ENCODE measurements around the gene FOXG1.

The FOXG1 gene

DNA sequence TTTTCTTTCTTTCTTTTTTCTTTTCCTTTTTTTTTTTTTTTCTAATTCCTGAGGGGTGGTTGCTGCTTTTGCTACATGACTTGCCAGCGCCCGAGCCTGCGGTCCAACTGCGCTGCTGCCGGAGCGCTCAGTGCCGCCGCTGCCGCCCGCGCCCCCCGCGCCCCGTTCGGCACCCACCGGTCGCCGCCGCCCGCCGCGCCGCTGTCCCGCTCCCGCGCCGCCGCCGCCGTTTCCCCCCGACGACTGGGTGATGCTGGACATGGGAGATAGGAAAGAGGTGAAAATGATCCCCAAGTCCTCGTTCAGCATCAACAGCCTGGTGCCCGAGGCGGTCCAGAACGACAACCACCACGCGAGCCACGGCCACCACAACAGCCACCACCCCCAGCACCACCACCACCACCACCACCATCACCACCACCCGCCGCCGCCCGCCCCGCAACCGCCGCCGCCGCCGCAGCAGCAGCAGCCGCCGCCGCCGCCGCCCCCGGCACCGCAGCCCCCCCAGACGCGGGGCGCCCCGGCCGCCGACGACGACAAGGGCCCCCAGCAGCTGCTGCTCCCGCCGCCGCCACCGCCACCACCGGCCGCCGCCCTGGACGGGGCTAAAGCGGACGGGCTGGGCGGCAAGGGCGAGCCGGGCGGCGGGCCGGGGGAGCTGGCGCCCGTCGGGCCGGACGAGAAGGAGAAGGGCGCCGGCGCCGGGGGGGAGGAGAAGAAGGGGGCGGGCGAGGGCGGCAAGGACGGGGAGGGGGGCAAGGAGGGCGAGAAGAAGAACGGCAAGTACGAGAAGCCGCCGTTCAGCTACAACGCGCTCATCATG is 654 bp downstream of the FOXG1 start:
- TF ChIP-seq, protein P1, sequence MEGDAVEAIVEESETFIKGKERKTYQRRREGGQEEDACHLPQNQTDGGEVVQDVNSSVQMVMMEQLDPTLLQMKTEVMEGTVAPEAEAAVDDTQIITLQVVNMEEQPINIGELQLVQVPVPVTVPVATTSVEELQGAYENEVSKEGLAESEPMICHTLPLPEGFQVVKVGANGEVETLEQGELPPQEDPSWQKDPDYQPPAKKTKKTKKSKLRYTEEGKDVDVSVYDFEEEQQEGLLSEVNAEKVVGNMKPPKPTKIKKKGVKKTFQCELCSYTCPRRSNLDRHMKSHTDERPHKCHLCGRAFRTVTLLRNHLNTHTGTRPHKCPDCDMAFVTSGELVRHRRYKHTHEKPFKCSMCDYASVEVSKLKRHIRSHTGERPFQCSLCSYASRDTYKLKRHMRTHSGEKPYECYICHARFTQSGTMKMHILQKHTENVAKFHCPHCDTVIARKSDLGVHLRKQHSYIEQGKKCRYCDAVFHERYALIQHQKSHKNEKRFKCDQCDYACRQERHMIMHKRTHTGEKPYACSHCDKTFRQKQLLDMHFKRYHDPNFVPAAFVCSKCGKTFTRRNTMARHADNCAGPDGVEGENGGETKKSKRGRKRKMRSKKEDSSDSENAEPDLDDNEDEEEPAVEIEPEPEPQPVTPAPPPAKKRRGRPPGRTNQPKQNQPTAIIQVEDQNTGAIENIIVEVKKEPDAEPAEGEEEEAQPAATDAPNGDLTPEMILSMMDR (conservative IDR thresholded peaks at IDR 0.05) = no peak
- H3K27ac ChIP-seq = no peak overlapping the region

- TF ChIP-seq, protein P1 (conservative IDR thresholded peaks at IDR 0.05) = no peak
- H3K27ac ChIP-seq = no peak overlapping the region
These were observed 1.5 kb downstream of the FOXG1 start for GRCh38 chr14:28767853-28768741.

DNA sequence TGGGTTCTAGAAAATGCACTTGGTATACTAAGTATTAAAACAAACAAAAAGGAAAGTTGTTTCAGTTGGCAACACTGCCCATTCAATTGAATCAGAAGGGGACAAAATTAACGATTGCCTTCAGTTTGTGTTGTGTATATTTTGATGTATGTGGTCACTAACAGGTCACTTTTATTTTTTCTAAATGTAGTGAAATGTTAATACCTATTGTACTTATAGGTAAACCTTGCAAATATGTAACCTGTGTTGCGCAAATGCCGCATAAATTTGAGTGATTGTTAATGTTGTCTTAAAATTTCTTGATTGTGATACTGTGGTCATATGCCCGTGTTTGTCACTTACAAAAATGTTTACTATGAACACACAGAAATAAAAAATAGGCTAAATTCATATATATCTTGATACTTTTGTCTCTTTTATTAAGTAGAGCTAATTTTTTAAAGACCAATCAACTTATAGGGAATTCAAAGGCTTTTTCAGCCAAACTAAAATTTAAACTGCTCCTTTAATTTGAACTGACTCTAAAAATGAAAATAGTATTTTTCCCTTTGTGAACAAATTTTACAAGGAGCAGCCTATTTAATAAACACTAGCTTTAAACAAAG is 2.8 kb downstream of the FOXG1 start:
- no peak overlapping the region for H3K27ac ChIP-seq
- TF ChIP-seq, protein P1 (conservative IDR thresholded peaks at IDR 0.05) = no peak

DNA sequence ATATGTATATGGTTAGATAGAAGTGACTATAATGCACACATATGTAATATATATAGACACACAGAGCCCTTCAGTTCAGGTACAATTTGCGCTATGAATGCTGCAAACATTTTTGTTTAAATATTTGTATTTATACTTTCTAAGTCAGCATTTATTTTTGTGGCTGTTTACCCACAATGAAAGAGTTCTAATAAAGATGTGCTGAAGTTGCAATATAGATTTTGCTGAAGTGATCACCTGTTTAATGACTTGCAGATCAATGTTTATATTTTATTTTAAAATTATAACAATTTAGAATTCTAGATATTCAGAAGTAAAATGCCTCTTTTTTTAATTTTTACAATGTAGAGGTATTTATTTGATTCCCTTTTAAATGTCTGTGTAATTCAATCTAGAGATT is 3.5 kb downstream of the FOXG1 start:
- TF ChIP-seq, protein P1 (conservative IDR thresholded peaks at IDR 0.05) = no peak
- no peak overlapping the region for H3K27ac ChIP-seq

- no peak overlapping the region for H3K27ac ChIP-seq
- TF ChIP-seq, protein P1 (conservative IDR thresholded peaks at IDR 0.05) = no peak
These were observed 4.0 kb downstream of the FOXG1 start for GRCh38 chr14:28770630-28771029.

DNA sequence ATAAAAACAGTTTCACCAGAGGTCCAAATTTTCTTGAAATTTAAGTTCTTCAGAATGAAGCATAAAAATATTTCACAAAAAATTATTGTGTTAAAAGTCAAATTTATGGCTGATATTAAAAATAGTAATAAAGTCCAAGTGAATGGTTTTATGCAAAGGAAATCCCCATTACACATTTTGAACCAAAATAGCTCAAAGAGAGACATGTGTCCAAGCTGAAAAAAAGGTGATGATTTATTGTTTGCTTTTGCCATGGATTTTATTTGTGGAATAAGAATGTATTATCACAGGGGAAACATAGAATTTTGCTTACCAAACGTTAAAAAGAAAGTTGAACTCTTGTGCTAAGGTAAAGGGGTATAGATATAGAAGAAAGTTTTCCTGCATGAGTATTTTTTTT is 4.6 kb downstream of the FOXG1 start:
- TF ChIP-seq, protein P1 (conservative IDR thresholded peaks at IDR 0.05) = no peak
- H3K27ac ChIP-seq = no peak overlapping the region

GRCh38 chr14:28772613-28773012 is 6.0 kb downstream of the FOXG1 start:
- no peak overlapping the region for H3K27ac ChIP-seq
- TF ChIP-seq, protein P1 (conservative IDR thresholded peaks at IDR 0.05) = no peak

All from VCaP (cell line).